DOHH2 (cell line): ENCODE results near the gene PCDHB7.

ENCODE experiments used
- CTCF ChIP-seq: fragments of 200-600 bp; sonication (generic); IDR thresholded peaks from one replicate; pipeline ENCODE4 v1.5.1; 2014; ENCODE audit warnings: antibody characterized with exemption, mild to moderate bottlenecking, low read depth, low read length; ENCODE audit not compliant: poor library complexity, severe bottlenecking
- EZH2phosphoT487 ChIP-seq: fragments of 200-600 bp; sonication (generic); IDR thresholded peaks from 2 replicates; pipeline ENCODE4 v1.6.1; 2017; ENCODE audit warnings: borderline replicate concordance, mild to moderate bottlenecking, antibody characterized with exemption, low read length, moderate library complexity, mixed read lengths

- TF ChIP-seq CTCF (no peak), EZH2phosphoT487 (no peak)
Observed at GRCh38 chr5:141150993-141151325, 21.5 kb upstream of the PCDHB7 start.
